AG04450 (cell line): Measurements from ENCODE around the gene PDIA6. TPM values are rescaled to one million over a fixed set of nuclear protein-coding genes. Genes with fewer than 3 reads are reported as not detected.

Experiments
- CTCF ChIA-PET: fragments of 300-600, 350-600 bp; formaldehyde crosslinking; extraction: SDS; loops from one replicate; lab custom pipeline; 2022; ENCODE audit warnings: antibody characterized with exemption, inconsistent platforms; lab: Charles Lee
- POLR2A ChIA-PET: fragments of 350-600 bp; formaldehyde crosslinking; extraction: SDS; loops from one replicate; lab custom pipeline; 2021; ENCODE audit warnings: antibody characterized with exemption, inconsistent platforms; lab: Yijun Ruan, JAX
- DNase-seq: peaks from one replicate; pipeline ENCODE4 v3.0.0-alpha.2; 2011; ENCODE audit warnings: low read depth, low spot score
- H3K27ac ChIP-seq: one replicate; pipeline ENCODE4 v1.5.1; 2012; ENCODE audit warnings: low read depth, low read length, control low read depth
- H3K27me3 ChIP-seq: one replicate; pipeline ENCODE4 v1.6.0; 2012; ENCODE audit warnings: low read length; ENCODE audit not compliant: control insufficient read depth, insufficient read depth
- H3K4me3 ChIP-seq: 2 replicates; pipeline ENCODE4 v1.5.1; 2011; ENCODE audit warnings: mild to moderate bottlenecking, low read depth, low read length, control low read depth
- H3K9me3 ChIP-seq: 2 replicates; pipeline ENCODE4 v1.5.1; 2012; ENCODE audit warnings: low read length; ENCODE audit not compliant: control insufficient read depth, insufficient read depth
- polyA plus RNA-seq: library from polyadenylated mRNA; depleted of rRNA; stranded (reverse); fragments of >200 nt; gene quantifications from 2 replicates; pipeline ENCODE4 v1.2.3, GENCODE V29; 2011
- TF ChIP-seq, protein P1 (sequence below): IDR thresholded peaks from 2 replicates; pipeline ENCODE4 v1.5.1; 2011; ENCODE audit warnings: low read depth, low read length, control low read depth, inconsistent platforms

The PDIA6 gene
- polyA plus RNA-seq, 1 experiment, result 487 TPM

- POLR2A ChIA-PET, result interaction anchor here (0.6 kb wide), 1 partner anchor 19 kb away, joined by 3 read pairs; the partner anchor contains the start of gene PDIA6
- CTCF ChIA-PET, result interaction anchor here (0.6 to 8.4 kb wide), 34 partner anchors 8 to 1160 kb away, joined by 3 to 360 read pairs (median 6); a partner anchor contains a TSS
- Histone ChIP-seq H3K9me3 (no peaks in the 10 kb centered on the region; the same call in 1 of the 2 replicates), H3K27ac (no peak overlapping the region), H3K27me3 (peaks cover 38% of the 10 kb centered on the region), H3K4me3 (no peak overlapping the region)
- no peak for DNase-seq
- TF ChIP-seq, protein P1, sequence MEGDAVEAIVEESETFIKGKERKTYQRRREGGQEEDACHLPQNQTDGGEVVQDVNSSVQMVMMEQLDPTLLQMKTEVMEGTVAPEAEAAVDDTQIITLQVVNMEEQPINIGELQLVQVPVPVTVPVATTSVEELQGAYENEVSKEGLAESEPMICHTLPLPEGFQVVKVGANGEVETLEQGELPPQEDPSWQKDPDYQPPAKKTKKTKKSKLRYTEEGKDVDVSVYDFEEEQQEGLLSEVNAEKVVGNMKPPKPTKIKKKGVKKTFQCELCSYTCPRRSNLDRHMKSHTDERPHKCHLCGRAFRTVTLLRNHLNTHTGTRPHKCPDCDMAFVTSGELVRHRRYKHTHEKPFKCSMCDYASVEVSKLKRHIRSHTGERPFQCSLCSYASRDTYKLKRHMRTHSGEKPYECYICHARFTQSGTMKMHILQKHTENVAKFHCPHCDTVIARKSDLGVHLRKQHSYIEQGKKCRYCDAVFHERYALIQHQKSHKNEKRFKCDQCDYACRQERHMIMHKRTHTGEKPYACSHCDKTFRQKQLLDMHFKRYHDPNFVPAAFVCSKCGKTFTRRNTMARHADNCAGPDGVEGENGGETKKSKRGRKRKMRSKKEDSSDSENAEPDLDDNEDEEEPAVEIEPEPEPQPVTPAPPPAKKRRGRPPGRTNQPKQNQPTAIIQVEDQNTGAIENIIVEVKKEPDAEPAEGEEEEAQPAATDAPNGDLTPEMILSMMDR, result no peak
Measured at GRCh38 chr2:10831400-10831985, 18.9 kb upstream of the PDIA6 start.

- Histone ChIP-seq H3K27me3 (peaks cover 40% of the 10 kb centered on the region), H3K9me3 (no peaks in the 10 kb centered on the region; the same call in 1 of the 2 replicates), H3K27ac (no peak overlapping the region), H3K4me3 (no peak overlapping the region)
- ChIA-PET POLR2A (no interaction called here), CTCF (interaction anchor here (1.0 to 8.4 kb wide), 7 partner anchors 8 to 301 kb away, joined by 3 to 360 read pairs (median 8); a partner anchor contains a TSS)
- DNase-seq, result no peak
- TF ChIP-seq, protein P1, result no peak
Measured at GRCh38 chr2:10830641-10831399, 18.2 kb upstream of the PDIA6 start.

DNA sequence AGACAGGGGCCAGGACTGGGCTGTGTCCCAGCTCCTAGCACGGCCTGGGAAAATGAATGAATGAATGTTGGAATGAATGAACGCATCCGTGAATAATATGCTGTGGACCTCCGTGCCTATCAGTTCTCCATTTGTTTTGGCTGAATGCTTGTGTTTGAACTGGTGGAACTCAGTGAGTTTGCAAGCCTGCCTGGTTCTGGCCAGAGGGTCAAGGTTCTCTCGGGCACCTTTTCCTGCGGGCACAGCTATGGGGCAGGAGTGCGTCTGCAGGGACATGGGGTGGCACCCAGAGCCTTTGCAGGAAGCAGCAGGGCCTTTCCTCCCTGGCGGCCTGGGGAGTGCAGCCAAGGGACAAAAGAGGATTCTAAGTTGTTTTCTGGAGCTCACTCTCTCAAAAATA, 17.6 kb upstream of the PDIA6 start:
- H3K4me3 ChIP-seq, result no peak overlapping the region
- H3K27ac ChIP-seq, result no peak overlapping the region
- POLR2A ChIA-PET, result no interaction called here
- CTCF ChIA-PET, result interaction anchor here (1.0 to 8.4 kb wide), 4 partner anchors 9 to 302 kb away, joined by 3 to 360 read pairs (median 90); a partner anchor contains a TSS
- H3K9me3 ChIP-seq, result no peaks in the 10 kb centered on the region; the same call in 1 of the 2 replicates
- no peak for DNase-seq
- TF ChIP-seq, protein P1, result no peak
- peaks cover 44% of the 10 kb centered on the region for H3K27me3 ChIP-seq

GRCh38 chr2:10829299-10829698, 16.7 kb upstream of the PDIA6 start:
- Histone ChIP-seq H3K27ac (no peak overlapping the region), H3K9me3 (no peaks in the 10 kb centered on the region; the same call in 1 of the 2 replicates), H3K4me3 (no peak overlapping the region), H3K27me3 (peaks cover 46% of the 10 kb centered on the region)
- ChIA-PET POLR2A (no interaction called here), CTCF (interaction anchor here (1.2 to 8.4 kb wide), 3 partner anchors 10 to 302 kb away, joined by 3 to 360 read pairs (median 176); a partner anchor contains a TSS)
- TF ChIP-seq, protein P1, result no peak
- DNase-seq, result no peak
